ENCODE measurements around the gene ADAMTS17.

- TF ChIP-seq CTCF (IDR thresholded peaks at IDR 0.05) (no peak), POLR2A (IDR thresholded peaks at IDR 0.05) (no peak), POLR2AphosphoS5 (IDR thresholded peaks at IDR 0.05) (no peak), EP300 (IDR thresholded peaks at IDR 0.05) (no peak)
These were observed 98.8 kb downstream of the ADAMTS17 start for GRCh38 chr15:100242989-100243388.
